ENCODE results near the gene SFTPB.
A peak's percentile ranks its signal among the peaks of the same experiment; 100 is the strongest.

Gene SFTPB

GRCh38 chr2:85710687-85711577 lies 42.9 kb upstream of the SFTPB start:
- H2AFZ ChIP-seq (ENCODE audit: low read depth, low read length): no peak overlapping the region
- no peak overlapping the region for H3K4me3 ChIP-seq (ENCODE audit: low read length)
- H3K4me1 ChIP-seq (ENCODE audit: low read length): peaks cover 3% of the 10 kb centered on the region; the same call in 1 of the 2 replicates
- H3K4me2 ChIP-seq (ENCODE audit: low read length): no peak overlapping the region
- no peak overlapping the region for H3K27ac ChIP-seq (ENCODE audit: low read length)
- no peak overlapping the region for H3K9ac ChIP-seq (ENCODE audit: low read length)
- TF ChIP-seq EZH2phosphoT487 (IDR thresholded peaks at IDR 0.05; ENCODE audit: low read depth) (no peak), CTCF (IDR thresholded peaks at IDR 0.05; ENCODE audit: low read depth, low read length) (no peak)
- H3K9me3 ChIP-seq (ENCODE audit: insufficient read depth, low read length): no peaks in the 10 kb centered on the region
- H3K79me2 ChIP-seq (ENCODE audit: low read length): no peaks in the 10 kb centered on the region
- H3K36me3 ChIP-seq (replicated peaks; ENCODE audit: low read depth, low read length): no peaks in the 10 kb centered on the region
- peaks cover 21% of the 10 kb centered on the region for H3K27me3 ChIP-seq (ENCODE audit: low read depth, low read length)
- H4K20me1 ChIP-seq (ENCODE audit: insufficient read depth, low read length): no peaks in the 10 kb centered on the region

GRCh38 chr2:85709401-85709811 lies 41.4 kb upstream of the SFTPB start:
- Histone ChIP-seq H3K9me3 (ENCODE audit: insufficient read depth, low read length) (no peaks in the 10 kb centered on the region), H3K27ac (ENCODE audit: low read length) (no peak overlapping the region), H3K79me2 (ENCODE audit: low read length) (no peaks in the 10 kb centered on the region), H3K27me3 (ENCODE audit: low read depth, low read length) (peaks cover 23% of the 10 kb centered on the region), H3K4me1 (ENCODE audit: low read length) (peaks cover 15% of the 10 kb centered on the region), H3K9ac (ENCODE audit: low read length) (no peak overlapping the region), H3K4me3 (ENCODE audit: low read length) (no peak overlapping the region), H3K36me3 (replicated peaks; ENCODE audit: low read depth, low read length) (no peaks in the 10 kb centered on the region), H4K20me1 (ENCODE audit: insufficient read depth, low read length) (no peaks in the 10 kb centered on the region), H3K4me2 (ENCODE audit: low read length) (no peak overlapping the region), H2AFZ (ENCODE audit: low read depth, low read length) (no peak overlapping the region)
- TF ChIP-seq EZH2phosphoT487 (IDR thresholded peaks at IDR 0.05; ENCODE audit: low read depth) (no peak), CTCF (IDR thresholded peaks at IDR 0.05; ENCODE audit: low read depth, low read length) (no peak)

- H3K4me2 ChIP-seq (ENCODE audit: low read length): no peak overlapping the region
- no peak overlapping the region for H3K27ac ChIP-seq (ENCODE audit: low read length)
- H3K9me3 ChIP-seq (ENCODE audit: insufficient read depth, low read length): no peaks in the 10 kb centered on the region
- no peak overlapping the region for H3K4me3 ChIP-seq (ENCODE audit: low read length)
- no peaks in the 10 kb centered on the region for H4K20me1 ChIP-seq (ENCODE audit: insufficient read depth, low read length)
- TF ChIP-seq CTCF (IDR thresholded peaks at IDR 0.05; ENCODE audit: low read depth, low read length) (no peak), EZH2phosphoT487 (IDR thresholded peaks at IDR 0.05; ENCODE audit: low read depth) (no peak)
- peaks cover 17% of the 10 kb centered on the region for H3K4me1 ChIP-seq (ENCODE audit: low read length)
- no peak overlapping the region for H3K9ac ChIP-seq (ENCODE audit: low read length)
- H3K36me3 ChIP-seq (replicated peaks; ENCODE audit: low read depth, low read length): no peaks in the 10 kb centered on the region
- H3K79me2 ChIP-seq (ENCODE audit: low read length): no peaks in the 10 kb centered on the region
- no peak overlapping the region for H2AFZ ChIP-seq (ENCODE audit: low read depth, low read length)
- peaks cover 23% of the 10 kb centered on the region for H3K27me3 ChIP-seq (ENCODE audit: low read depth, low read length)
Observed at GRCh38 chr2:85708641-85709040, 40.6 kb upstream of the SFTPB start.

GRCh38 chr2:85707304-85707703 lies 39.3 kb upstream of the SFTPB start:
- Histone ChIP-seq H3K9ac (ENCODE audit: low read length) (no peak overlapping the region), H3K36me3 (replicated peaks; ENCODE audit: low read depth, low read length) (no peaks in the 10 kb centered on the region), H3K27me3 (ENCODE audit: low read depth, low read length) (peaks cover 32% of the 10 kb centered on the region), H3K4me1 (ENCODE audit: low read length) (peaks cover 17% of the 10 kb centered on the region), H4K20me1 (ENCODE audit: insufficient read depth, low read length) (no peaks in the 10 kb centered on the region), H3K4me2 (ENCODE audit: low read length) (peak overlapping the region; percentile 62), H3K79me2 (ENCODE audit: low read length) (no peaks in the 10 kb centered on the region), H3K4me3 (ENCODE audit: low read length) (no peak overlapping the region), H3K27ac (ENCODE audit: low read length) (no peak overlapping the region), H2AFZ (ENCODE audit: low read depth, low read length) (no peak overlapping the region), H3K9me3 (ENCODE audit: insufficient read depth, low read length) (no peaks in the 10 kb centered on the region)
- TF ChIP-seq EZH2phosphoT487 (IDR thresholded peaks at IDR 0.05; ENCODE audit: low read depth) (no peak), CTCF (IDR thresholded peaks at IDR 0.05; ENCODE audit: low read depth, low read length) (peak; percentile 94)
